B cell (primary cell): ENCODE data around the gene RPS8. TPM values are rescaled to one million over a fixed set of nuclear protein-coding genes. Genes with fewer than 3 reads are reported as not detected.

Experiments used
- ATAC-seq: fragments of 200-7000 bp; cut with Tn5 transposase; one replicate; pipeline ENCODE4 v1.10.0; 2021; ENCODE audit warnings: low read depth, mild to moderate bottlenecking, moderate number of reproducible peaks, moderate library complexity
- CTCF ChIA-PET: fragments of 350-600 bp; sonication (Branson Sonifier 250); formaldehyde crosslinking; loops from one replicate; lab custom pipeline; 2021; ENCODE audit warnings: antibody characterized with exemption, inconsistent platforms; lab: Charles Lee
- POLR2A ChIA-PET: fragments of 350-600 bp; sonication (Branson Sonifier 250); formaldehyde crosslinking; loops from one replicate; lab custom pipeline; 2021; ENCODE audit warnings: antibody characterized with exemption; lab: Charles Lee
- DNase-seq: peaks from one replicate; pipeline ENCODE4 v3.0.0; 2013
- H2AFZ ChIP-seq: 2 replicates; pipeline ENCODE4 v1.6.1; 2012; ENCODE audit warnings: mild to moderate bottlenecking, low read depth, low read length; ENCODE audit not compliant: insufficient read depth, poor library complexity, severe bottlenecking
- H3K27ac ChIP-seq, 2 donors: 1 replicate in 1 of 2; 2 replicates in 1 of 2; pipeline ENCODE4 v1.5.1; 2012 to 2013; ENCODE audit warnings: low read length in 2 of 2, mild to moderate bottlenecking in 2 of 2, moderate library complexity in 1 of 2
- H3K27me3 ChIP-seq, 4 experiments: fragments of 200-600 bp in 1 of 4; sonication (generic) in 1 of 4; replicated peaks in 1 of 4; 1 replicate in 2 of 4; 2 replicates in 2 of 4; pipeline versions ENCODE4 v1.6.1 to v1.7.0; 2013 to 2016; ENCODE audit warnings: low read length in 3 of 4, mild to moderate bottlenecking in 2 of 4, mixed read lengths in 1 of 4, moderate library complexity in 1 of 4; ENCODE audit not compliant: insufficient read depth in 4 of 4, control insufficient read depth in 3 of 4; ENCODE audit errors: control extremely low read depth in 1 of 4
- H3K36me3 ChIP-seq, 2 experiments: replicated peaks in 1 of 2; 1 replicate in 1 of 2; 2 replicates in 1 of 2; pipeline versions ENCODE4 v1.6.1 to v1.7.1; 2013; ENCODE audit warnings: low read length in 1 of 2; ENCODE audit not compliant: insufficient read depth in 2 of 2, control insufficient read depth in 1 of 2; ENCODE audit errors: control extremely low read depth in 1 of 2, extremely low read depth in 1 of 2
- H3K4me1 ChIP-seq, 2 donors: fragments of 200-600 bp in 1 of 2; sonication (generic) in 1 of 2; 1 replicate in 1 of 2; 2 replicates in 1 of 2; pipeline versions ENCODE4 v1.5.1 to v1.6.1; 2013 to 2017; ENCODE audit warnings: low read length in 2 of 2; ENCODE audit not compliant: control insufficient read depth in 2 of 2, insufficient read depth in 2 of 2
- H3K4me2 ChIP-seq: replicated peaks from 2 replicates; pipeline ENCODE3; 2012; ENCODE audit warnings: mild to moderate bottlenecking, low read depth, low read length; ENCODE audit not compliant: poor library complexity, severe bottlenecking
- H3K4me3 ChIP-seq, 5 experiments: fragments of 200-600 bp in 1 of 5; sonication (generic) in 1 of 5; 1 replicate in 3 of 5; 2 replicates in 2 of 5; pipeline versions ENCODE4 v1.5.1 to v1.7.0; 2011 to 2016; ENCODE audit warnings: low read length in 4 of 5, mild to moderate bottlenecking in 4 of 5, low read depth in 2 of 5, control low read depth in 1 of 5, moderate library complexity in 1 of 5; ENCODE audit not compliant: insufficient read depth in 1 of 5; ENCODE audit errors: control extremely low read depth in 1 of 5, extremely low read depth in 1 of 5
- H3K79me2 ChIP-seq: fragments of 200-600 bp; sonication (generic); one replicate; pipeline ENCODE4 v1.6.0; 2016; ENCODE audit warnings: low read length; ENCODE audit not compliant: control insufficient read depth, insufficient read depth
- H3K9ac ChIP-seq: fragments of 200-600 bp; sonication (generic); 2 replicates; pipeline ENCODE4 v1.6.1; 2017; ENCODE audit warnings: mild to moderate bottlenecking, low read length, moderate library complexity
- H3K9me3 ChIP-seq, 3 donors: one replicate each; pipeline versions ENCODE4 v1.6.1 to v1.7.1; 2013; ENCODE audit warnings: low read length in 2 of 3; ENCODE audit not compliant: control insufficient read depth in 2 of 3, insufficient read depth in 1 of 3; ENCODE audit errors: control extremely low read depth in 1 of 3
- H4K20me1 ChIP-seq: 2 replicates; pipeline ENCODE4 v1.6.0; 2012; ENCODE audit warnings: mild to moderate bottlenecking, low read length; ENCODE audit not compliant: insufficient read depth, control insufficient read depth, poor library complexity, severe bottlenecking
- H3K27ac Mint-ChIP-seq: one replicate; pipeline ENCODE4 v1.8.0; 2021; ENCODE audit warnings: mixed read lengths
- H3K27me3 Mint-ChIP-seq: one replicate; pipeline ENCODE4 v1.8.0; 2021; ENCODE audit warnings: mixed read lengths
- H3K4me1 Mint-ChIP-seq: one replicate; pipeline ENCODE4 v1.8.0; 2021; ENCODE audit warnings: mixed read lengths
- H3K4me3 Mint-ChIP-seq: one replicate; pipeline ENCODE4 v1.8.0; 2021; ENCODE audit warnings: mixed read lengths
- H3K9me3 Mint-ChIP-seq: one replicate; pipeline ENCODE4 v1.8.0; 2022; ENCODE audit warnings: mixed read lengths; ENCODE audit not compliant: insufficient read depth
- CTCF ChIP-seq: fragments of 200-600 bp; IDR thresholded peaks from one replicate; pipeline ENCODE4 v1.8.0; 2022; ENCODE audit warnings: antibody characterized with exemption, mild to moderate bottlenecking
- EZH2 ChIP-seq: IDR thresholded peaks from 2 replicates; pipeline ENCODE4 v1.6.1; 2012; ENCODE audit warnings: borderline replicate concordance, low read depth, mild to moderate bottlenecking, moderate library complexity, low read length; ENCODE audit not compliant: insufficient read depth, poor library complexity, severe bottlenecking
- WGBS: methylation state at CpG from one replicate; pipeline ENCODE4 v1.1.5; 2013; ENCODE audit warnings: missing lambda C conversion rate; ENCODE audit not compliant: insufficient coverage; 5-methylcytosine and 5-hydroxymethylcytosine counted together
- intact Hi-C: fragments of 100-400 bp; cut with micrococcal nuclease; formaldehyde crosslinking; loops from one replicate; pipeline ENCODE4 v1.10.0; 2022
- polyA plus RNA-seq: library from polyadenylated mRNA; depleted of rRNA; stranded (reverse); fragments of >200 nt; gene quantifications from 2 replicates; pipeline ENCODE4 v1.2.3, GENCODE V29; 2012
- total RNA-seq, 2 donors: library from RNA; stranded (reverse); fragments of 120-200 nt in 1 of 2; gene quantifications; 1 replicate in 1 of 2; 2 replicates in 1 of 2; pipeline versions ENCODE4 v1.2.3 to v1.2.4, GENCODE V29; 2013 to 2022

The RPS8 gene
- total and polyA plus RNA-seq, 2 donors (not counting 1 experiment from before 2014, with no cell fraction given): 2,525 to 4,047 TPM

DNA sequence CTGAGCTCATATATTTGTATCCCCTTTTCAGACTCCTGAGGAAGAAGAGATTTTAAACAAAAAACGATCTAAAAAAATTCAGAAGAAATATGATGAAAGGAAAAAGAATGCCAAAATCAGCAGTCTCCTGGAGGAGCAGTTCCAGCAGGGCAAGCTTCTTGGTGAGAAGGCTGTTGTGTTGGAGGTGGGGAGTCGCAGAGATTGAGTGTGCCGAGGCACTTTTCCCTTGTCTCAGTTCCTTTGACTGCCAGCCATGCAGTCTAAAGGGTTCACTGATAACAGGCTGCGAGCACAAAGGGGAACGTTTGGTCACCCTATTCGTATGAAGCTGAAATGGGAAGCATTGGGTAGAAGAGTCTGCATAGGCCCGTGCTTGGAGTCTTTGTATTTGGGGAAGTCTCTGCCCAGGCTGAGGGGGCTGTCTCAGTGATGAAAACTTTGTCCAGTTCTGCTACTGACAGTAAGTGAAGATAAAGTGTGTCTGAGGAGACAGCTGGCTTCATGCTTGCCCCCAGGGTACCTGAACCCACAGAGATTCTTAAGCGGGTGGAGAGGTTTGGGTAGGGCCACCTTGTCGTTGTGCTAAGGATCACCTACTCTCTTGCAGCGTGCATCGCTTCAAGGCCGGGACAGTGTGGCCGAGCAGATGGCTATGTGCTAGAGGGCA is 2.8 kb downstream of the RPS8 start:
- ATAC-seq (no peak), DNase-seq (no peak)
- 78% methylated on average over 13 of the region's 13 CpGs for WGBS
- CTCF ChIA-PET: interaction anchor here (0.7 to 1.2 kb wide), 5 partner anchors 15 to 65 kb away, joined by 3 to 5 read pairs (median 4); partner anchors contain the start of gene RNU5D-1
- no peaks in the 10 kb centered on the region for H3K27me3 Mint-ChIP-seq
- Histone ChIP-seq H3K9me3 (no peaks in the 10 kb centered on the region), H3K9ac (no peak overlapping the region), H2AFZ (no peak overlapping the region), H3K79me2 (peaks cover 5% of the 10 kb centered on the region), H3K4me3 (no peak overlapping the region), H3K4me1 (peaks cover 14 to 29% of the 10 kb centered on the region in 2 donors), H3K27me3 (no peaks in the 10 kb centered on the region), H3K4me2 (no peak overlapping the region), H3K27ac (no peak overlapping the region), H4K20me1 (peaks cover 39% of the 10 kb centered on the region), H3K36me3 (peaks cover 0 to 54% of the 10 kb centered on the region in 2 experiments)
- H3K4me1 Mint-ChIP-seq: peaks cover 40% of the 10 kb centered on the region
- H3K27ac Mint-ChIP-seq: peak overlapping the region; percentile 94
- no peak overlapping the region for H3K4me3 Mint-ChIP-seq
- intact Hi-C loops: loop anchor here (5.0 kb wide), 1 partner anchor 234 kb away; the partner anchor contains the start of genes HECTD3 and UROD
- TF ChIP-seq EZH2 (no peak), CTCF (no peak)
- H3K9me3 Mint-ChIP-seq: no peaks in the 10 kb centered on the region
- POLR2A ChIA-PET: interaction anchor here (0.9 kb wide), 1 partner anchor 15 kb away, joined by 3 read pairs; no protein-coding TSS in a partner anchor
